WI38 (cell line): ENCODE results near the gene SGCD.

Experiments used
- H3K4me3 ChIP-seq: 2 replicates; pipeline ENCODE4 v1.5.1; 2011; ENCODE audit warnings: low read depth, mild to moderate bottlenecking, control low read depth, low read length
- CTCF ChIP-seq: IDR thresholded peaks from 2 replicates; pipeline ENCODE4 v1.5.1; 2012; ENCODE audit warnings: low read depth, mild to moderate bottlenecking, control low read depth, low read length

The SGCD gene

GRCh38 chr5:156755421-156756087 is 428.6 kb downstream of the SGCD start:
- no peak for TF ChIP-seq CTCF
- no peak overlapping the region for H3K4me3 ChIP-seq

GRCh38 chr5:156758011-156758791 is 431.2 kb downstream of the SGCD start:
- no peak overlapping the region for H3K4me3 ChIP-seq
- no peak for TF ChIP-seq CTCF

GRCh38 chr5:156759156-156759555 is 432.2 kb downstream of the SGCD start:
- TF ChIP-seq CTCF: no peak

GRCh38 chr5:156762771-156763170 is 435.8 kb downstream of the SGCD start:
- no peak for TF ChIP-seq CTCF
- H3K4me3 ChIP-seq: no peak overlapping the region

More at GRCh38 chr5:156759156-156759555, 432.2 kb downstream of the SGCD start:
- H3K4me3 ChIP-seq: no peak overlapping the region

GRCh38 chr5:156764176-156764971 is 437.4 kb downstream of the SGCD start:
- no peak overlapping the region for H3K4me3 ChIP-seq
- no peak for TF ChIP-seq CTCF

GRCh38 chr5:156774273-156774672 is 447.3 kb downstream of the SGCD start:
- no peak overlapping the region for H3K4me3 ChIP-seq
- TF ChIP-seq CTCF: no peak
